HL-60 (cell line): ENCODE data around the gene CPAMD8.

ENCODE experiments used
- POLR2AphosphoS5 ChIP-seq: IDR thresholded peaks from 2 replicates; pipeline ENCODE4 v1.6.1; 2012; ENCODE audit warnings: low read depth
- TF ChIP-seq, protein P1 (sequence below): IDR thresholded peaks from one replicate; pipeline ENCODE4 v1.5.1; 2011; ENCODE audit warnings: low read length, control low read depth, inconsistent platforms; ENCODE audit not compliant: insufficient read depth
- TF ChIP-seq, protein P2 (sequence below): IDR thresholded peaks from 2 replicates; pipeline ENCODE4 v1.6.1; 2012; ENCODE audit warnings: low read depth; ENCODE audit not compliant: insufficient replicate concordance

DNA sequence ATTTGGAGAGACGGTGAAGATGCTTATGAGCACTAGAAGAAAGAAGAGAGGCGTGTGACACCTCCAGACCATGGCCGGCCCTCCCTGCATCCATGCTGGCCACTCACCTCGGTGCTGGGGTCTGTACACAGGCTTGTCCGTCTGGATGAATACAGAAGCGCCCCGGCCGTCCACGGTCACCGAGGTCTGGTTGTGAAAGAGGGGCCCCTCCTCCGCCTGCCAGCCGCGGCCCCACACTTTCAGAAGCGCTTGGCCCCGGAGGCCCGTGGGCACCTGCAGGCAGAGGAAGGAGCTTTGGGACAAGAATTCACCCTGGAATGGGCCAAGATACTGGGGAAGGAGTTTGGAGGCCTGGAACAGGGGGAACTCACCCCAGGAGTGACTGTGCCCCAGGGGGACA is 15.1 kb downstream of the CPAMD8 start:
- TF ChIP-seq, protein P1, sequence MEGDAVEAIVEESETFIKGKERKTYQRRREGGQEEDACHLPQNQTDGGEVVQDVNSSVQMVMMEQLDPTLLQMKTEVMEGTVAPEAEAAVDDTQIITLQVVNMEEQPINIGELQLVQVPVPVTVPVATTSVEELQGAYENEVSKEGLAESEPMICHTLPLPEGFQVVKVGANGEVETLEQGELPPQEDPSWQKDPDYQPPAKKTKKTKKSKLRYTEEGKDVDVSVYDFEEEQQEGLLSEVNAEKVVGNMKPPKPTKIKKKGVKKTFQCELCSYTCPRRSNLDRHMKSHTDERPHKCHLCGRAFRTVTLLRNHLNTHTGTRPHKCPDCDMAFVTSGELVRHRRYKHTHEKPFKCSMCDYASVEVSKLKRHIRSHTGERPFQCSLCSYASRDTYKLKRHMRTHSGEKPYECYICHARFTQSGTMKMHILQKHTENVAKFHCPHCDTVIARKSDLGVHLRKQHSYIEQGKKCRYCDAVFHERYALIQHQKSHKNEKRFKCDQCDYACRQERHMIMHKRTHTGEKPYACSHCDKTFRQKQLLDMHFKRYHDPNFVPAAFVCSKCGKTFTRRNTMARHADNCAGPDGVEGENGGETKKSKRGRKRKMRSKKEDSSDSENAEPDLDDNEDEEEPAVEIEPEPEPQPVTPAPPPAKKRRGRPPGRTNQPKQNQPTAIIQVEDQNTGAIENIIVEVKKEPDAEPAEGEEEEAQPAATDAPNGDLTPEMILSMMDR = no peak
- TF ChIP-seq, protein P2, sequence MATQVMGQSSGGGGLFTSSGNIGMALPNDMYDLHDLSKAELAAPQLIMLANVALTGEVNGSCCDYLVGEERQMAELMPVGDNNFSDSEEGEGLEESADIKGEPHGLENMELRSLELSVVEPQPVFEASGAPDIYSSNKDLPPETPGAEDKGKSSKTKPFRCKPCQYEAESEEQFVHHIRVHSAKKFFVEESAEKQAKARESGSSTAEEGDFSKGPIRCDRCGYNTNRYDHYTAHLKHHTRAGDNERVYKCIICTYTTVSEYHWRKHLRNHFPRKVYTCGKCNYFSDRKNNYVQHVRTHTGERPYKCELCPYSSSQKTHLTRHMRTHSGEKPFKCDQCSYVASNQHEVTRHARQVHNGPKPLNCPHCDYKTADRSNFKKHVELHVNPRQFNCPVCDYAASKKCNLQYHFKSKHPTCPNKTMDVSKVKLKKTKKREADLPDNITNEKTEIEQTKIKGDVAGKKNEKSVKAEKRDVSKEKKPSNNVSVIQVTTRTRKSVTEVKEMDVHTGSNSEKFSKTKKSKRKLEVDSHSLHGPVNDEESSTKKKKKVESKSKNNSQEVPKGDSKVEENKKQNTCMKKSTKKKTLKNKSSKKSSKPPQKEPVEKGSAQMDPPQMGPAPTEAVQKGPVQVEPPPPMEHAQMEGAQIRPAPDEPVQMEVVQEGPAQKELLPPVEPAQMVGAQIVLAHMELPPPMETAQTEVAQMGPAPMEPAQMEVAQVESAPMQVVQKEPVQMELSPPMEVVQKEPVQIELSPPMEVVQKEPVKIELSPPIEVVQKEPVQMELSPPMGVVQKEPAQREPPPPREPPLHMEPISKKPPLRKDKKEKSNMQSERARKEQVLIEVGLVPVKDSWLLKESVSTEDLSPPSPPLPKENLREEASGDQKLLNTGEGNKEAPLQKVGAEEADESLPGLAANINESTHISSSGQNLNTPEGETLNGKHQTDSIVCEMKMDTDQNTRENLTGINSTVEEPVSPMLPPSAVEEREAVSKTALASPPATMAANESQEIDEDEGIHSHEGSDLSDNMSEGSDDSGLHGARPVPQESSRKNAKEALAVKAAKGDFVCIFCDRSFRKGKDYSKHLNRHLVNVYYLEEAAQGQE = no peak
- TF ChIP-seq POLR2AphosphoS5 = no peak
